Activated CD4-positive, alpha-beta T cell treated with anti-CD3 and anti-CD28 coated beads, Interleukin-2, Interleukin-4, amounts not matched to agents 100 ng/mL and 50 ng/mL, durations not matched to agents 16 hours and 8 hours (primary cell): ENCODE results near the gene IP6K3.

Experiments
- DNase-seq: peaks from one replicate; pipeline ENCODE4 v3.0.0-alpha.2; 2020; ENCODE audit warnings: low spot score

The IP6K3 gene

DNA sequence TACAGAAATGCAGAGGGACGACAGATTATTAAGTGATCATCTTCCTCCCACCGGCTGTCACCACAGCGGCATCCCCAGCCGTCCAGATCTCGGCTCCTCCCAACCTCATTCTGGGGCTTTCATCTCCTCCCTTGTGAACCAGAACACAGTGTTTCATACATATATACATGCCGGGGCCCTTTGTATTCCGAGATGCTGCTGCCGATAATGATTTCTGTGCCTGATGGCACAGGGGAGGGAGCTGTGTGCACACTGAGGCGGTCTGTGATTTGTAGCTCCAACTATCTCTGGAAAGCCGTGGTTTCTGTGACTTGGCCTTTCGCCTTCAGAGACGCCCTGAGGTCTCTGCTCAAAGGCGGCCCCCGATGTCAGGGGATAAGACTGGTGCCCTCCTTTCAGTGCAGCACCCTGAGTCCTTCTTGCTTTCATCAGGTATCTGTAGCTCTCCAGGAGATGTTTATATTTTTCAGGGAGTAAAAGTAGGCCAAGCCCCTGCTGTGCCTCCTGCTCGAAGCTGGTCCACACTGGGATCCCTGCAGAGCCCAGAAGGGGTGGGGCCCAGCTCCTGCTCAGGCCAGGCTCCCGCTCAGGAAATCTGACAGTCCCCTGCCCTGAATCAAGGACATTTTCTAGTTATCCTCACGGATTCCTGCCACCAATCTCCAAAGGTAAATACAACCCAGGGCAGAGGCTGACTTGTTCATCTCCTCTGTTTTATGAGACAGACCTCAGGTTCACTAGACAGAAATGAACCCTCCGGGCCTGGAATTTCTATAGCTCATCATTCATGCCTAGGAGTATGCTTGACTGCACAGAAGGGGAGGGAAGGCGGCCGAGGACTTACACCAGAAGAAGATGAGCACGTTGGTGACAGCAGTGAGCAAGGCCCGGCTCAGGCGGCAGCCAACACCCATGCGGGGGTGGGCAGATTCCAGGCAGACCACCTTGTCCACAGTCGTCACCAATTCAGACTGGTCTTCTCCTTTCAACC is 31.0 kb upstream of the IP6K3 start:
- DNase-seq: no peak

DNA sequence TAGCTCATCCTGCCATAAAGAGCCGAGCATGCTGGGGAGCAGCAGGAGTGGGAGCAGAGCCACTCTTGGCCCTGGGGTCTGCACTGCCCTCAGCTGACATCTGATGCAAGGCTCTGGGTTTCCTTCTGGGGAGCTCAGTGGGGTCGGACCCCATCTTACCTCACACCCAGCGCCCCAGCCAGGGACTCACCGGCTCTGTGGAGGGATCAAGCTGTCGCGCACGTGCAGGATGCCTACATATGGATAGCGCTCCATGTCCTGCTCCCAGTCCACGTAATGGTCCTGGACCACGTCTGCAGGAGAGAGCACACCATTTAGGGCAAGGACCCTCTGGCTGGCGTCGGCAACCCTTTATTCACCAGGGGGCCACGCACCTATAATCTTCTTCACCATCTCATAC is 30.1 kb upstream of the IP6K3 start:
- DNase-seq: no peak

DNA sequence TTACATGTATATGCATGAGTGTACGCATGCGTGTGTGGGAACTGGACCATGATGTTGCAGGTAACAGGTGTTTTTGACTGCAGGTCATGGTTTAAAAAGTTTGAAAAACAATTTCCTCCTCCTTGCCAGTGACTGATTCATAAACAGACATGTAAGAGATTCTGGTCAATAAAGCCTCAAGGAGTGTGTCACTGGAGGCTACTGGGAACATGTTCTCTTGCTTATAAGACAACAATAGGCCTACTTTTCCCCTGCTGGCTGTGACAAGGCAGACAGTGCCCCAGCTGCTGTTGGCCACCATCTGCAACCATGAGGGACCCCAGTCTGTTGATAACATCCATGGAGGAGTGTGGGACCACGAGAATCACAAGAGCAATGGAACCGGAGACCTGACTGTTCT is 29.5 kb upstream of the IP6K3 start:
- DNase-seq: no peak

- DNase-seq: no peak
Observed at GRCh38 chr6:33774774-33775173, 28.1 kb upstream of the IP6K3 start.

GRCh38 chr6:33772902-33773472 is 26.3 kb upstream of the IP6K3 start:
- no peak for DNase-seq

DNA sequence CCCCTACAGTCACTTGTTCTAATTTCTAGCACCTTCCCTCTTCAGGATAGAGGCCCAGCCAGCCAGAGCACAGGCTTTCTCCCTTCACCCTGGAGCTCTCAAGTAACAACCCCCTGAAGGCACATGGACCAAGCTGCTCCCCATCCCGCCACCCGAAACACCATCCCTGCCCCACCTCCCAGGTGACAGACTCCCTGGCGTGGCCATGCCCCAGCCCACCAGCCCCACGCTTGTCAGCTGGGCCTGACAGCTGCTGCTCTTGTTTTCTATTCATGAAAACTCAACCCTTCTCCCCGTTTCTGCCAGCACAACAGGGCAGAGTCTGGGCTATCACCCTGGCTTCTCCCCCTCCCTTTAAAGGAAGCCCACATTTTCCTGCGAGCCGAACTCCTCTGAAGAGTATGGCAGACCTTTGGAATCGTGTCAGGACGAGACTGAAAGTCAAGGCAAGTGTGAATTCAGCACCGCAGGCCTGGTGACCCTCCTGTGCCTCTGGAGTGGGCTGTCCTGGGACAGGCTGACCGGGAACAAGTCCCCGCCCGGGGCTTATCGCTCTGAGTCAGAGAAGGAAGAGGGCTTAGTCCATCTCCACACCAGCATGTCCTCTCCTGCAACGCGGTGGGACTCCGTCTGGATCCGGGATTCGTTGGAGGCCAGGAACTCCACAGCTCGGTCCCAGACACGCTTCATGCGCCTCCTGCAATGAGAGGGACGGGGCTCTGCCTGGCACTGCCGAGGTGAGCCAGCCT is 25.6 kb upstream of the IP6K3 start:
- DNase-seq: no peak

DNA sequence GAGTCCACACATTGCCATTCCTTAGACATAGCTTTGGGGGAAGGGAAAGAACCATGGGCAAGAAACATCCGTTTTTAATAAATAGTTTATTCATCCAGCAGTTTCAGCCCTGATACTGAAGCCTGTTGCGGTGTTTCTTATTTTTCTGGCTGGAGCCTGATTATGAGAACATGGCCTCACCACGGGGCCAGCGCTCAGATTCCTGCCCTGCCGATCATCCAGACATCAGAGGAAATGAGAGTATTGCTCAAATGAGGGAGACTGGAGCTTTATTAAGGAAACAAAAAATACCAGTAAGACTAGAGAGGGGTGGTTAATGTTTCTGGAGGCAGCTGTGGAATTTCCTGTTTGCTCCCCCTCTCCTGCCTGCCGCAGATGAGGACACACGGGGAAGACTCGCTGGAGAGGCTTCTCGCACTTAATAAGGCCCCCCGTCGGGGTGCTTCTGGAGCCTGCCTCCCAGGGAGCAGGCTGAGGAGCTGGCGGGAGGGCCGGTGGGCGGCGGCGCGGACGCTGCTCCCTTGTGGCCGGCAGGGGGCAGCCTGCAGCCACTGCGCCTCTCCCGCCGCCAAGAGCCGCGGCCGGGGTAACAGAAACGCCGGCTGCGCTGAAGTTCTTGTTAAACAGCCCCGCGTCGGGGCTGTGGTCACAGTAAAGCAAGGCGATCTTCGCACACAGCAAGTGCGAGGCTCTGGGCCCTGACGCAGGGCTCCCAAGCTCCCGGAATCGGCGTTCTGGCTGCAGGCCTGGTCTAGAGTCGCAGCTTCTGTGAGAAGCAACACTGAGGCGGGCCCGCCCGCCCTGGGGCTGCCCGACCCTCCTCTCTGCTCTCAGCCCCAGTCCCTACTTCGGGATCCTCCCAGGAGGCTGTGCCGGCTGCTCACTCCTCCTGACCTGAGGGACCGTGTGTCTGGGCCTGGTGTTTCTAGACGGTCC is 24.7 kb upstream of the IP6K3 start:
- peak; percentile 56 for DNase-seq

DNA sequence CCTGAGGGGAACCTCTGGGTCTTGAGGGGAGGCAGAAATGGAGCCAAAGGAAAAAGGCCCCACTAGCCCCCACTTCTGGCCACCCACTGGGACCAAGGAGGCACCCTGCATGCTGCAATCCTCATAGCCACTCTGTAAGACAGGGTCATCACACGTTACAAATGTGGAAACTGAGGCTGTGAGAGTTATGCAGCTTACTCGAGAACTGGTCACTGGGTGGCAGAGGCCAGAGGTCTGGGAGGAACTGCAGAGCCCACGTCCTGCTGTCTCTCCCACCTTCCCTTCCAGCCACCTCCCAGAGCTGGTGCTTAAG is 24.1 kb upstream of the IP6K3 start:
- no peak for DNase-seq

DNA sequence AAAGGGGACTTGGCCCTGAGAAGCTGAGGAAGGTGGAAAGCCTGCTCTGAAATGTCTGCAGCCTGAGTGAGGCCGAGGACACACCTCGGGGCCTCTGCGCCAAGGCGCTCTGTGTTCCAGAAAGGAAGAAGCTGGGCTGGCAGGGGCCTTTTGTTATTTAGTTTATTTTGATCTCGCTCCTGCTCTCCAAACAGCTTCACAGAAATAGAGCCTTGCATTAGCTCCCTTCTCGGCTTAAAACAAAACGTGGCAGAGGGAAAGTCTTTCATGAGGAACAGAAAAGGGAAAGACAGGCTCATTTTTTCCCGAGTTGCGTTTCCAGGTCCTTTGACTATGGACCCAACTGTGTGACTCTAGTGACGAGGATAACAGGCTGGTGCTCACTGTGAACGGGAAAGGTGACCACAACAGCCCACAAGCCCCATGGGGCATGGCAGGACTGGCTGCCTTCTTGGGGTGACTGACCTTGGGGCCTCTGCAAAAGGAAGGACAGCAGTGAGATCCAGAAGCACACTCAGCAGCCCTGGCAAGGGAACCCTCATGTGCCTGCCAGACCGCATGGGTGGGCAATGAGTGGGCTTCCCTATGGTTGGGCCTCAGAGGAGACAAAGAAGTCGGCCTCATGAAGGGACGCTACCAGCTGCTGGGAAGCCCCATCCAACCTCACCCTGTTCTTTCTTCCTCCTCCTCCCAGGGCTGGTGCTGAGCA is 23.6 kb upstream of the IP6K3 start:
- DNase-seq: no peak

GRCh38 chr6:33769248-33769821 is 22.6 kb upstream of the IP6K3 start:
- no peak for DNase-seq

- DNase-seq: peak; percentile 80
Observed at GRCh38 chr6:33768644-33769120, 22.0 kb upstream of the IP6K3 start.

- DNase-seq: no peak
Observed at GRCh38 chr6:33766921-33767907, 20.5 kb upstream of the IP6K3 start.

- DNase-seq: no peak
Observed at GRCh38 chr6:33765368-33765767, 18.7 kb upstream of the IP6K3 start.

- DNase-seq: no peak
Observed at GRCh38 chr6:33764036-33764435, 17.3 kb upstream of the IP6K3 start.

DNA sequence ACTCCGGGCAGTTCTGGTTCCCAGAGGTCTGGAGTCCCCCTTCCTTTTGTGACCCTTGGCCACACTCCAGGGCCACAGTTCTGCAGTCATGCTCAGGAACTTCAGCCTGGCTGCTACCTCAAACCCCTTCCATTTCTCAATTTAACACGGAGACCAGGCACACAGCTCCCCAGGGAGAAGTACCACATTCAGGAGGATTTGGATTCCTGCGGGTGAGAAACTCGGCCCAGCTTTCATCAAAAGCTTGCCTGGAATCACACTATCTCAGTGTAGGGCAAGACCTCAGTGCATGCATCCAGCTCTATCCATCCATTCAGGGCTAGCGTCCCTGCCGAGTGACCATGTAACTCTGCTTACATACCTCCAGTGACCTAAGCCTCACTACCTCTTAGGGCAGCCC is 16.8 kb upstream of the IP6K3 start:
- DNase-seq: no peak

GRCh38 chr6:33762713-33763112 is 16.0 kb upstream of the IP6K3 start:
- DNase-seq: no peak

DNA sequence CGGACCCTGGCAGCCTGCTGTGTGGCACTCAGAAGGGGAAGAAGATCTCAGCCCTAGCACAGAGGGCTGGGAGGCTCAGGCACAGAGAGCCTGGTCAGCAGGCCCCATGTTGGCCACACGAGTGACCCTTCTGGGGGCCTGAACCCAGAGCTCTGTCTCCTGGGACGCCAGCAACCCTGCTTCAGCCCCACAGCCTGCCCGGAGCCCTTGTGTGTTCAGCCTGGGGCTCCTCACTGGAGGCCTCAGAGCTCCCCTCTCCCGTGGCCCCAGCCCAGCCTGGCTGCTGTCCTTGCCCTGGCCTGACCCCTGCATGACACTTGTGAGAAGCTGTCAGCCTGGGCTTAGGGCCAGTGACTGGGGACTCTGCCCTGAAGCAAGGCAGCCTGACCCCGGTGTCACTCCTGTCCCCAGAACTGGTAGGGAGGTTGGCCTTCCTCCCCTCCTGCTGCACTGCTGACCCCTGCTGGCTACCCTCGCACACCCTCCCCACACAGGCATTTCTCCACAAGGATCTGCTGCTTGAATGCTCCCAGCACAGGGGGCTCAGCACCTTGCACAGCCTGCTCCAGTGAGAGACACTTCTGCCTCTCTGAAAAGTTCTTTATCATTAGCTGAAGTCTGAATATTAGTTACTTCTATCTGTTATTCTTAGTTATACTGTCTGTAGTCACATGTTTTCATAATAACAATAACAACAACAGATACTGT is 15.4 kb upstream of the IP6K3 start:
- DNase-seq: peak; percentile 22

GRCh38 chr6:33761581-33761921 is 14.8 kb upstream of the IP6K3 start:
- DNase-seq: no peak
